DND-41 (cell line): ENCODE measurements around the gene SLC5A7.

Source experiments
- ATAC-seq: fragments of 200-7000 bp; cut with Tn5 transposase; 3 replicates; pipeline ENCODE4 v1.9.1; 2021; ENCODE audit warnings: low read depth; ENCODE audit not compliant: insufficient read depth
- DNase-seq: peaks from one replicate; pipeline ENCODE4 v3.0.0-alpha.2; 2020
- H2AFZ ChIP-seq: 2 replicates; pipeline ENCODE4 v1.6.0; 2012; ENCODE audit warnings: low read depth, low read length
- H3K27ac ChIP-seq: 2 replicates; pipeline ENCODE4 v1.5.1; 2012; ENCODE audit warnings: low read length, inconsistent platforms
- H3K27me3 ChIP-seq: fragments of 200-600 bp; sonication (generic); 2 replicates; pipeline ENCODE4 v1.6.0; 2012; ENCODE audit warnings: low read length, mild to moderate bottlenecking, inconsistent platforms; ENCODE audit not compliant: insufficient read depth, poor library complexity
- H3K36me3 ChIP-seq: 2 replicates; pipeline ENCODE4 v1.5.1; 2012; ENCODE audit warnings: low read length, inconsistent platforms; ENCODE audit not compliant: insufficient read depth
- H3K4me1 ChIP-seq: 2 replicates; pipeline ENCODE4 v1.5.1; 2012; ENCODE audit warnings: mild to moderate bottlenecking, low read length; ENCODE audit not compliant: insufficient read depth
- H3K4me2 ChIP-seq: 2 replicates; pipeline ENCODE4 v1.6.0; 2012; ENCODE audit warnings: mild to moderate bottlenecking, moderate library complexity, low read length, inconsistent platforms; ENCODE audit not compliant: insufficient read depth
- H3K4me3 ChIP-seq, 2 experiments: fragments of 200-600 bp in 1 of 2; shearing (Covaris generic) in 1 of 2; 2 replicates each; pipeline ENCODE4 v1.5.1; 2012 to 2016; ENCODE audit warnings: inconsistent platforms in 2 of 2, low read length in 2 of 2, mild to moderate bottlenecking in 2 of 2, low read depth in 1 of 2, moderate library complexity in 1 of 2
- H3K79me2 ChIP-seq: 2 replicates; pipeline ENCODE4 v1.6.0; 2012; ENCODE audit warnings: low read length, inconsistent platforms; ENCODE audit not compliant: insufficient read depth
- H3K9ac ChIP-seq: 2 replicates; pipeline ENCODE4 v1.6.0; 2012; ENCODE audit warnings: low read depth, mild to moderate bottlenecking, inconsistent platforms, low read length, moderate library complexity
- H3K9me3 ChIP-seq: 2 replicates; pipeline ENCODE4 v1.5.1; 2012; ENCODE audit warnings: low read length, moderate library complexity, mild to moderate bottlenecking, inconsistent platforms; ENCODE audit not compliant: insufficient read depth, severe bottlenecking
- H4K20me1 ChIP-seq: 2 replicates; pipeline ENCODE4 v1.6.0; 2012; ENCODE audit warnings: low read length; ENCODE audit not compliant: insufficient read depth
- EZH2 ChIP-seq: IDR thresholded peaks from 3 replicates; pipeline ENCODE4 v1.6.1; 2012; ENCODE audit warnings: borderline replicate concordance, low read depth, mild to moderate bottlenecking, moderate library complexity, low read length, inconsistent platforms; ENCODE audit not compliant: severe bottlenecking
- TF ChIP-seq, protein P1 (sequence below): IDR thresholded peaks from 2 replicates; pipeline ENCODE4 v1.5.1; 2012; ENCODE audit warnings: borderline replicate concordance, low read length, moderate library complexity, mild to moderate bottlenecking; ENCODE audit not compliant: poor library complexity, severe bottlenecking; ENCODE audit errors: extremely low read depth

Gene SLC5A7

DNA sequence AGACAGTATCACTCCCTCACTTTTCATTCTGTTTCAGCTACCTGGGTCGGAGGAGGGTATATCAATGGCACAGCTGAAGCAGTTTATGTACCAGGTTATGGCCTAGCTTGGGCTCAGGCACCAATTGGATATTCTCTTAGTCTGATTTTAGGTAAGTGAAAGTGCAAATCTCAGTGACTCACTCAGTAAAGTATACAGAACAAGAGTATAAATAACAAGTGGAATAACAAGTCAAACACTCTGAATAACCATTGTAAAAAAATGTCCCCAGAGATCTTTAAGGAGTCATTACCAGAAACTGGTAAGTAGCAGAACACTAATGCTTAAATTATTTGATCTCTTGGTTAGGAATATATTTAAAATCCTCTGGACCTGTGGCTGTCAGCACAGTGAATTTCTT is 5.7 kb downstream of the SLC5A7 start:
- H3K9me3 ChIP-seq, result no peaks in the 10 kb centered on the region

DNA sequence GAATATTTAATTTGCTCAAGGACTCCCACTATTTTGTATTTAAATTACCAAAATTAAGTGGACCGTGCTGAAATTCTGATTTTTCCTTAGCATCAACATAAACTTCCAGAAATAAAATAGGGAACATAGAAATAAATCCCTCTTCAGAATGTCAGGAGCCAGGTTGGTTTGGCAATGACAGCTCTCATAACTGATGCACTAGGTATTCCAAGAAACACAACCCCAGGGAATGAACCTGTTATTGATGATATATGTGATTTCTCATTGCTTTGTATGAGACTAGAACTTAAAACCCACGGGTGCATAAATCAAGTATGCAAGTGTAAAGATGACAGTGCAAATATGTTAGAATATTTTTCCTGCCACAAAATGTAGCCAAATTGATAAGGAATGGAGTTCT is 12.8 kb downstream of the SLC5A7 start:
- H4K20me1 ChIP-seq, result no peaks in the 10 kb centered on the region
- no peak for TF ChIP-seq EZH2
- TF ChIP-seq, protein P1, sequence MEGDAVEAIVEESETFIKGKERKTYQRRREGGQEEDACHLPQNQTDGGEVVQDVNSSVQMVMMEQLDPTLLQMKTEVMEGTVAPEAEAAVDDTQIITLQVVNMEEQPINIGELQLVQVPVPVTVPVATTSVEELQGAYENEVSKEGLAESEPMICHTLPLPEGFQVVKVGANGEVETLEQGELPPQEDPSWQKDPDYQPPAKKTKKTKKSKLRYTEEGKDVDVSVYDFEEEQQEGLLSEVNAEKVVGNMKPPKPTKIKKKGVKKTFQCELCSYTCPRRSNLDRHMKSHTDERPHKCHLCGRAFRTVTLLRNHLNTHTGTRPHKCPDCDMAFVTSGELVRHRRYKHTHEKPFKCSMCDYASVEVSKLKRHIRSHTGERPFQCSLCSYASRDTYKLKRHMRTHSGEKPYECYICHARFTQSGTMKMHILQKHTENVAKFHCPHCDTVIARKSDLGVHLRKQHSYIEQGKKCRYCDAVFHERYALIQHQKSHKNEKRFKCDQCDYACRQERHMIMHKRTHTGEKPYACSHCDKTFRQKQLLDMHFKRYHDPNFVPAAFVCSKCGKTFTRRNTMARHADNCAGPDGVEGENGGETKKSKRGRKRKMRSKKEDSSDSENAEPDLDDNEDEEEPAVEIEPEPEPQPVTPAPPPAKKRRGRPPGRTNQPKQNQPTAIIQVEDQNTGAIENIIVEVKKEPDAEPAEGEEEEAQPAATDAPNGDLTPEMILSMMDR, result no peak
- no peak overlapping the region for H3K9ac ChIP-seq
- DNase-seq (no peak), ATAC-seq (no peak)
- no peaks in the 10 kb centered on the region for H3K9me3 ChIP-seq
- H3K27me3 ChIP-seq, result no peaks in the 10 kb centered on the region
- H3K4me3 ChIP-seq, result no peak overlapping the region
- no peaks in the 10 kb centered on the region for H3K79me2 ChIP-seq
- no peak overlapping the region for H3K27ac ChIP-seq
- H3K4me2 ChIP-seq, result no peak overlapping the region
- no peaks in the 10 kb centered on the region for H3K4me1 ChIP-seq
- no peaks in the 10 kb centered on the region for H3K36me3 ChIP-seq
- H2AFZ ChIP-seq, result no peak overlapping the region

More for the DNA sequence above, 5.7 kb downstream of the SLC5A7 start:
- Histone ChIP-seq H3K9ac (no peak overlapping the region), H2AFZ (no peak overlapping the region), H3K4me1 (no peaks in the 10 kb centered on the region), H3K79me2 (no peaks in the 10 kb centered on the region), H4K20me1 (no peaks in the 10 kb centered on the region), H3K27me3 (no peaks in the 10 kb centered on the region), H3K4me3 (no peak overlapping the region), H3K4me2 (no peak overlapping the region), H3K27ac (no peak overlapping the region), H3K36me3 (no peaks in the 10 kb centered on the region)
- ATAC-seq, result no peak
- TF ChIP-seq EZH2, result no peak
- TF ChIP-seq, protein P1, result no peak
- no peak for DNase-seq

DNA sequence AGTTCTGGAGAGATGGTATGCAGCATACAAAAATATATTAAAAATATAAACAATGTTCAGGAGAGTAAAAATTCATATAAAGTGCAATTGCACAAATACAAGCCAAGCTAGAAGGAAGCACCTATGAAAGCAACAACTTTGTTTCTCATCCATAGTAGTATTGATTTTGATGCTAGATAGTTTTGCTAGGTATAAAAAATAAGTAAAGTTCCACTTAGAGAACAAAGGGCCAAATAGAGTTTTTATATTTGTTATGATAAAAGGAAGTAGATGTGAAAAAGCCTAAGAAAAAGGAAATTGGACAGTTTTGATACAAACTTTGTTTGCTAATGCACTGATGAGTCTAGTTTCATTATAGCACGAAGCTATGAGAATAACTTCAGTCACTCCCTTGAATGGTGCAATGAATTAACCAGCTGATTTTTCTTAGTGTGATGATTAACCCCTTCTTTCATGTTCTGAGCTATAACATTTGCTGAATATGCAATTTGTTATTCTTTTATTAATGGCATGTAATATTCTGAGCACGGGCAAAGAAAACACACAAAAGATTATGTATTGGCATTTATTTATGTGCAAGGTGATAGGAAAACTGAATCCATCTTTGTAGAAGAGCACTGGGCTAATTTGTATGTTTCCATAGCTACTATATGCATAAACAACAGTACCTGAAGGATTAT is 24.7 kb downstream of the SLC5A7 start:
- no peak overlapping the region for H3K27ac ChIP-seq
- H3K4me2 ChIP-seq, result no peak overlapping the region
- no peaks in the 10 kb centered on the region for H3K4me1 ChIP-seq
- H3K4me3 ChIP-seq, result no peak overlapping the region
- TF ChIP-seq, protein P1, result no peak
- TF ChIP-seq EZH2, result no peak
- no peaks in the 10 kb centered on the region for H3K36me3 ChIP-seq
- no peak overlapping the region for H3K9ac ChIP-seq
- ATAC-seq, result no peak
- no peak for DNase-seq
- H2AFZ ChIP-seq, result no peak overlapping the region
- peaks cover 17% of the 10 kb centered on the region for H3K9me3 ChIP-seq
- no peaks in the 10 kb centered on the region for H3K27me3 ChIP-seq
- H4K20me1 ChIP-seq, result no peaks in the 10 kb centered on the region
- H3K79me2 ChIP-seq, result no peaks in the 10 kb centered on the region

DNA sequence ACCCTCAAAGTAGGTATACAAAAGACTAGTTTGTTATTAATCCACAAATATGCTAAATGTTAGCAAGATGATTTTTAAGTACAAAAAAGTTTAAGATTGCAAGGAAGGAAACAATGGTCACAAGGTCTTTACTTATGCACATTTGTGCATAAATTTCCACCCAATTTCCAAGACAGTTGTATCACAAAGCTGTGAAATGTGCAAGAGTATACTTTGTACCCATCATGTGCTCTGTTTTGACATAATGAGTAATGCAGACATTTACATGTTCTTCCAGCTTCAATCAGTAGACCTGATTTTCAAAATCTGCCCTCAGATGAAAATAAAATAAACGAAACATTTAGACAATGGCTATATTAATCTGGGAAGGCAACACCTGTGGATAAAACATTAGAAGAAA is 27.0 kb downstream of the SLC5A7 start:
- Histone ChIP-seq H2AFZ (no peak overlapping the region), H3K36me3 (no peaks in the 10 kb centered on the region), H3K27me3 (no peaks in the 10 kb centered on the region), H3K4me1 (no peaks in the 10 kb centered on the region), H3K27ac (no peak overlapping the region), H3K4me3 (no peak overlapping the region), H4K20me1 (no peaks in the 10 kb centered on the region), H3K9ac (no peak overlapping the region), H3K79me2 (no peaks in the 10 kb centered on the region), H3K4me2 (no peak overlapping the region), H3K9me3 (peaks cover 17% of the 10 kb centered on the region)
- no peak for DNase-seq
- TF ChIP-seq EZH2, result no peak
- TF ChIP-seq, protein P1, result no peak
- no peak for ATAC-seq
